Ishikawa (cell line): Measurements from ENCODE around the gene CERK.

Source experiments
- CEBPB ChIP-seq: IDR thresholded peaks from 2 replicates; pipeline ENCODE4 v1.6.1; 2012
- CREB1 ChIP-seq: IDR thresholded peaks from 2 replicates; pipeline ENCODE4 v1.6.1; 2012; ENCODE audit warnings: low read depth
- EGR1 ChIP-seq: IDR thresholded peaks from 2 replicates; pipeline ENCODE4 v1.6.1; 2012
- EP300 ChIP-seq: IDR thresholded peaks from 2 replicates; pipeline ENCODE4 v1.6.1; 2012; ENCODE audit warnings: borderline replicate concordance
- FOXM1 ChIP-seq: IDR thresholded peaks from 2 replicates; pipeline ENCODE4 v1.6.1; 2012; ENCODE audit warnings: low read depth, borderline replicate concordance
- RAD21 ChIP-seq: IDR thresholded peaks from 2 replicates; pipeline ENCODE4 v1.6.1; 2012; ENCODE audit warnings: low read depth
- TAF1 ChIP-seq: IDR thresholded peaks from 2 replicates; pipeline ENCODE4 v1.6.1; 2012; ENCODE audit warnings: low read depth, mild to moderate bottlenecking
- TEAD4 ChIP-seq: IDR thresholded peaks from 2 replicates; pipeline ENCODE4 v1.6.1; 2012
- YY1 ChIP-seq: IDR thresholded peaks from 2 replicates; pipeline ENCODE4 v1.6.1; 2012; ENCODE audit warnings: low read depth
- ZBTB7A ChIP-seq: IDR thresholded peaks from 2 replicates; pipeline ENCODE4 v1.6.1; 2012; ENCODE audit warnings: low read depth

DNA sequence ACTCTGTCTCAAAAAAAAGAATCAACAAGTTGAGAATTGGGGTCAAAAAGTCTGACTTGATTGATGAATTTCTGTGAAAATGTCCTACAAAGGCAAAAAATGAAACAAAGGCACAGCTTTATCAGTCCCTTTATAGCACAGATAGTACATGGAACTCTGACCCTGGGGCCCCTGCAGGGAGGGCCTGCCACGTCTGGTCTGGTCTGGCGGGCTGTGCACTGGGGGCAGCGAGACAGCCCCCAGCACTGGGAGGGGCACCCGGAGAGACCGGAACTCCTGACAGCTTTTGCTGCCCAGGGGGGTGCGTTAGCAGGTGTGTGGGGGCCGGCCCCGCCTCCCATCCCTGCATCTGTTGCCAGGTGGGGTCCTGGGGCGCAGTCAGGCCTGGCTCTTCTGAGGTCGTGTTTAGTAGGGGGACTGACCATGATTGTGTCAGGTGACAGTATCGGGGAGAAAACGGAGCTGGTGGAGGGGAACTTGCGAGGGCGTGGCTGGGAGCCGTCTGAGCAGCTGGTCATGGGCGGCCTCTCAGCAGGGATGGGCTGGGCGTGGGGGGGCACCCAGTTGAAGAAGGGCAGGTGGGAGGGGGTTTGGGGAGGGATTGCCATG lies 66.1 kb downstream of the CERK start:
- TF ChIP-seq EP300 (no peak), TEAD4 (no peak), TAF1 (no peak), CREB1 (no peak), CEBPB (no peak), RAD21 (no peak), ZBTB7A (no peak), FOXM1 (no peak), YY1 (no peak), EGR1 (no peak)
